ENCODE results near the gene MSRB1. TPM values are rescaled to one million over a fixed set of nuclear protein-coding genes. Genes with fewer than 3 reads are reported as not detected.

MSRB1 gene
- total RNA-seq, 6 experiments from 2014 or later, result 21.0 to 27.4 (median 22.7) TPM

- peaks cover 6% of the 10 kb centered on the region; the same call in 1 of the 2 replicates for H3K27me3 Mint-ChIP-seq (ENCODE audit: insufficient read depth)
- no peaks in the 10 kb centered on the region for H3K9me3 Mint-ChIP-seq
- no peak for DNase-seq
- H3K4me3 Mint-ChIP-seq, result no peak overlapping the region
- H3K4me1 Mint-ChIP-seq (ENCODE audit: low read depth), result peaks cover 7% of the 10 kb centered on the region
- no peaks in the 10 kb centered on the region for H3K36me3 Mint-ChIP-seq (ENCODE audit: low read depth)
- no peak overlapping the region for H3K27ac Mint-ChIP-seq
- no peak for TF ChIP-seq CTCF (IDR thresholded peaks at IDR 0.05)
Observed at GRCh38 chr16:1976951-1977874, 34.2 kb upstream of the MSRB1 start.

GRCh38 chr16:1976216-1976520 is 33.2 kb upstream of the MSRB1 start:
- TF ChIP-seq CTCF (IDR thresholded peaks at IDR 0.05), result no peak
- no peak overlapping the region for H3K4me3 Mint-ChIP-seq
- peaks cover 6% of the 10 kb centered on the region for H3K36me3 Mint-ChIP-seq (ENCODE audit: low read depth)
- H3K27me3 Mint-ChIP-seq (ENCODE audit: insufficient read depth), result peaks cover 3% of the 10 kb centered on the region
- H3K4me1 Mint-ChIP-seq (ENCODE audit: low read depth), result peaks cover 13% of the 10 kb centered on the region
- no peaks in the 10 kb centered on the region for H3K9me3 Mint-ChIP-seq
- no peak overlapping the region for H3K27ac Mint-ChIP-seq
- no peak for DNase-seq

- no peak for DNase-seq
- Mint-ChIP-seq H3K27me3 (ENCODE audit: insufficient read depth) (no peaks in the 10 kb centered on the region; the same call in 1 of the 2 replicates), H3K4me3 (no peak overlapping the region), H3K4me1 (ENCODE audit: low read depth) (peaks cover 16% of the 10 kb centered on the region), H3K36me3 (ENCODE audit: low read depth) (peaks cover 7% of the 10 kb centered on the region), H3K27ac (no peak overlapping the region), H3K9me3 (no peaks in the 10 kb centered on the region)
- TF ChIP-seq CTCF (IDR thresholded peaks at IDR 0.05), result no peak
Observed at GRCh38 chr16:1975432-1976215, 32.6 kb upstream of the MSRB1 start.

- peaks cover 16% of the 10 kb centered on the region for H3K4me1 Mint-ChIP-seq (ENCODE audit: low read depth)
- no peaks in the 10 kb centered on the region; the same call in 1 of the 2 replicates for H3K27me3 Mint-ChIP-seq (ENCODE audit: insufficient read depth)
- H3K9me3 Mint-ChIP-seq, result no peaks in the 10 kb centered on the region
- H3K36me3 Mint-ChIP-seq (ENCODE audit: low read depth), result peaks cover 7% of the 10 kb centered on the region
- no peak for TF ChIP-seq CTCF (IDR thresholded peaks at IDR 0.05)
- DNase-seq, result no peak
- no peak overlapping the region for H3K4me3 Mint-ChIP-seq
- H3K27ac Mint-ChIP-seq, result no peak overlapping the region
Observed at GRCh38 chr16:1974157-1975070, 31.4 kb upstream of the MSRB1 start.
